Osteocyte (in vitro differentiated cells): ENCODE results near the gene MANF. TPM values are rescaled to one million over a fixed set of nuclear protein-coding genes. Genes with fewer than 3 reads are reported as not detected.

ENCODE experiments used
- DNase-seq: peaks from one replicate; pipeline ENCODE4 v3.0.0; 2021; ENCODE audit warnings: mixed read lengths; ENCODE audit not compliant: unreplicated experiment; ENCODE audit errors: extremely low spot score
- H3K27ac Mint-ChIP-seq: one replicate; pipeline ENCODE4 v1.8.0; 2021; ENCODE audit warnings: mild to moderate bottlenecking, mixed read lengths; ENCODE audit not compliant: unreplicated experiment
- H3K27me3 Mint-ChIP-seq: one replicate; pipeline ENCODE4 v1.8.0; 2021; ENCODE audit warnings: mixed read lengths; ENCODE audit not compliant: unreplicated experiment
- H3K36me3 Mint-ChIP-seq: one replicate; pipeline ENCODE4 v1.8.0; 2021; ENCODE audit warnings: mixed read lengths; ENCODE audit not compliant: unreplicated experiment
- H3K4me1 Mint-ChIP-seq: one replicate; pipeline ENCODE4 v1.8.0; 2021; ENCODE audit warnings: mixed read lengths; ENCODE audit not compliant: unreplicated experiment
- H3K4me3 Mint-ChIP-seq: one replicate; pipeline ENCODE4 v1.8.0; 2021; ENCODE audit warnings: mild to moderate bottlenecking, moderate library complexity, mixed read lengths; ENCODE audit not compliant: unreplicated experiment
- H3K9me3 Mint-ChIP-seq: one replicate; pipeline ENCODE4 v1.8.0; 2021; ENCODE audit warnings: mixed read lengths; ENCODE audit not compliant: unreplicated experiment
- CTCF ChIP-seq: fragments of 200-600 bp; sonication (generic); IDR thresholded peaks from 2 replicates; pipeline ENCODE4 v1.5.0; 2021; ENCODE audit warnings: antibody characterized with exemption, mild to moderate bottlenecking, moderate library complexity
- total RNA-seq: library from RNA; stranded (reverse); gene quantifications from 2 replicates; pipeline ENCODE4 v1.2.1, GENCODE V29; 2021

MANF gene
- total RNA-seq, 1 donor from 2014 or later = 94.8 TPM

DNA sequence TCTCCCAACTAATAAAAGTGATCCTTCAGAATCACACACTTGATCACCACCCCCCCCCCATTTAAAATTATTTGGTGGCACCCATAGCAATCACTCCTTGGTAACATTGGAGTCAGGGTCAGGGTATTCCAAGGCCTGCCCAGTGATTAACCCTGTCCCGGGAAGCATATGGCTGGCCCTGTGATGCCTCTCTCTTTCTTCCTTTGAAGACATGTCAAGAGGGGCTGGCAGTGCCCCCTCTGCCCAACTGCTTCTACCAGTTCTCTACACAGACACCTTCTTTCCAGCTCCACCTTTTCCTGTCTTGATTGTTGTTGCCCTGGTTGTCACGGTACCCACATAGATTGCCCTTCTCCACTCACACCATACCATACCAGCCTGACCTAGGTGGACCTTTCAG is 30.9 kb upstream of the MANF start:
- no peaks in the 10 kb centered on the region for H3K36me3 Mint-ChIP-seq
- no peak overlapping the region for H3K27ac Mint-ChIP-seq
- TF ChIP-seq CTCF = no peak
- DNase-seq = no peak
- H3K4me1 Mint-ChIP-seq = no peaks in the 10 kb centered on the region
- no peak overlapping the region for H3K4me3 Mint-ChIP-seq
- H3K27me3 Mint-ChIP-seq = no peaks in the 10 kb centered on the region
- H3K9me3 Mint-ChIP-seq = no peaks in the 10 kb centered on the region

GRCh38 chr3:51354731-51355615 is 30.1 kb upstream of the MANF start:
- no peak for DNase-seq
- H3K4me1 Mint-ChIP-seq = no peaks in the 10 kb centered on the region
- TF ChIP-seq CTCF = no peak
- no peak overlapping the region for H3K27ac Mint-ChIP-seq
- H3K4me3 Mint-ChIP-seq = no peak overlapping the region
- H3K9me3 Mint-ChIP-seq = no peaks in the 10 kb centered on the region
- no peaks in the 10 kb centered on the region for H3K27me3 Mint-ChIP-seq
- no peaks in the 10 kb centered on the region for H3K36me3 Mint-ChIP-seq

GRCh38 chr3:51355891-51356578 is 29.1 kb upstream of the MANF start:
- no peak for TF ChIP-seq CTCF
- Mint-ChIP-seq H3K36me3 (no peaks in the 10 kb centered on the region), H3K4me3 (no peak overlapping the region), H3K27ac (no peak overlapping the region), H3K9me3 (no peaks in the 10 kb centered on the region), H3K4me1 (no peaks in the 10 kb centered on the region), H3K27me3 (no peaks in the 10 kb centered on the region)
- DNase-seq = no peak

DNA sequence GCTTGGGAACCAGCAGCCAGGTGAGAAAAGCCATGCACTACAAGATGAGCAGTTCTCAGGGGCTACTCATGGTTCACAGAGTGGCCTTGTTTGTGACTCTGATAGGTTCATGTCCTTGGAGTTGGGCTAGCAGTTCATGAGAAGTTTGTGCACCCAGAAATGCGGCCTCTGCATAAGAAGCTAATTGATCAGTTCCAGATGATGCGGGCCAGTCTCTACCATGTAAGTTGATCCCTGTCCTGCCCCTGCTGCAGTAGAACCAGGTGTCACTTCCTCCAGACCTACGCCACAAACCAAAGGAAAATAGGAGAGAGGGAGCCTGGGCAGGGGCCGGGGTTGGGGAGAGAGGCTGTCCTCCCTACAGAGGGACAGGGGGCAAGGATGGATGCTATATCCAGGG is 27.2 kb upstream of the MANF start:
- DNase-seq = no peak
- Mint-ChIP-seq H3K4me1 (no peaks in the 10 kb centered on the region), H3K27ac (no peak overlapping the region), H3K36me3 (no peaks in the 10 kb centered on the region), H3K4me3 (no peak overlapping the region), H3K9me3 (no peaks in the 10 kb centered on the region), H3K27me3 (no peaks in the 10 kb centered on the region)
- no peak for TF ChIP-seq CTCF

- no peaks in the 10 kb centered on the region for H3K9me3 Mint-ChIP-seq
- no peak for TF ChIP-seq CTCF
- H3K36me3 Mint-ChIP-seq = no peaks in the 10 kb centered on the region
- DNase-seq = no peak
- no peak overlapping the region for H3K27ac Mint-ChIP-seq
- no peak overlapping the region for H3K4me3 Mint-ChIP-seq
- H3K27me3 Mint-ChIP-seq = no peaks in the 10 kb centered on the region
- no peaks in the 10 kb centered on the region for H3K4me1 Mint-ChIP-seq
Measured at GRCh38 chr3:51358981-51359380, 26.1 kb upstream of the MANF start.
